CD4-positive, alpha-beta memory T cell (primary cell): ENCODE measurements around the gene SNPH. TPM values are rescaled to one million over a fixed set of nuclear protein-coding genes. Genes with fewer than 3 reads are reported as not detected.
"Not testable (repeated sequence)": the region's sequence is repeated elsewhere in the genome, so short reads cannot be mapped to it uniquely, and the experiment has no call there.

Experiments used
- CTCF ChIA-PET: fragments of 350-600 bp; sonication (Branson Sonifier 250); formaldehyde crosslinking; loops from one replicate; lab custom pipeline; 2021; ENCODE audit warnings: inconsistent platforms; ENCODE audit not compliant: partially characterized antibody; lab: Charles Lee
- POLR2A ChIA-PET: fragments of 350-600 bp; sonication (Branson Sonifier 250); formaldehyde crosslinking; loops from one replicate; lab custom pipeline; 2021; ENCODE audit not compliant: partially characterized antibody; lab: Charles Lee
- DNase-seq, 5 donors: peaks; one replicate each; pipeline versions ENCODE4 v3.0.0 to v3.0.0-alpha.2; 2020 to 2022; ENCODE audit warnings: mixed read lengths in 1 of 5
- H3K27ac ChIP-seq: one replicate; pipeline ENCODE4 v1.7.0; 2013; ENCODE audit warnings: low read depth, low read length
- H3K27me3 ChIP-seq: 2 replicates; pipeline ENCODE4 v1.7.0; 2013; ENCODE audit warnings: mild to moderate bottlenecking, low read length, moderate library complexity; ENCODE audit not compliant: insufficient read depth
- H3K36me3 ChIP-seq: 2 replicates; pipeline ENCODE4 v1.7.0; 2013; ENCODE audit warnings: mild to moderate bottlenecking, low read length, moderate library complexity; ENCODE audit not compliant: insufficient read depth
- H3K4me1 ChIP-seq: 2 replicates; pipeline ENCODE4 v1.7.0; 2013; ENCODE audit warnings: mild to moderate bottlenecking, low read length, moderate library complexity; ENCODE audit not compliant: insufficient read depth
- H3K4me3 ChIP-seq, 2 donors: one replicate each; pipeline ENCODE4 v1.7.0; 2013; ENCODE audit warnings: low read length in 2 of 2, mild to moderate bottlenecking in 1 of 2
- H3K9me3 ChIP-seq, 2 donors: one replicate each; pipeline ENCODE4 v1.7.0; 2013; ENCODE audit warnings: low read length in 2 of 2, control low read depth in 1 of 2; ENCODE audit not compliant: control insufficient read depth in 1 of 2
- H3K27ac Mint-ChIP-seq, 7 donors: one replicate each; pipeline ENCODE4 v1.8.0; 2020 to 2021; ENCODE audit warnings: mixed read lengths in 7 of 7, mild to moderate bottlenecking in 6 of 7, inconsistent platforms in 3 of 7, moderate library complexity in 3 of 7
- H3K27me3 Mint-ChIP-seq, 2 donors: one replicate each; pipeline ENCODE4 v1.8.0; 2020 to 2021; ENCODE audit warnings: mixed read lengths in 2 of 2
- H3K36me3 Mint-ChIP-seq, 2 donors: one replicate each; pipeline ENCODE4 v1.8.0; 2020 to 2021; ENCODE audit warnings: mixed read lengths in 2 of 2, inconsistent platforms in 1 of 2, mild to moderate bottlenecking in 1 of 2
- H3K4me1 Mint-ChIP-seq, 4 donors: one replicate each; pipeline ENCODE4 v1.8.0; 2020 to 2021; ENCODE audit warnings: mixed read lengths in 4 of 4, mild to moderate bottlenecking in 1 of 4
- H3K4me3 Mint-ChIP-seq, 8 donors: one replicate each; pipeline ENCODE4 v1.8.0; 2020 to 2021; ENCODE audit warnings: mixed read lengths in 8 of 8, mild to moderate bottlenecking in 7 of 8, moderate library complexity in 6 of 8, inconsistent platforms in 3 of 8
- H3K9me3 Mint-ChIP-seq, 8 donors: one replicate each; pipeline ENCODE4 v1.8.0; 2020 to 2021; ENCODE audit warnings: mixed read lengths in 8 of 8, mild to moderate bottlenecking in 5 of 8, inconsistent platforms in 3 of 8, moderate library complexity in 1 of 8
- intact Hi-C: fragments of 100-400 bp; cut with micrococcal nuclease; formaldehyde crosslinking; loops from one replicate; pipeline ENCODE4 v1.15.1; 2023
- polyA plus RNA-seq, 2 donors: library from polyadenylated mRNA; unstranded; fragments of 300-500 nt; fragmentation: Illumina TruSeq; gene quantifications; one replicate each; pipeline ENCODE4 v1.2.3, GENCODE V29; 2021
- total RNA-seq, 2 experiments: library from RNA; stranded (reverse); gene quantifications; one replicate each; pipeline ENCODE4 v1.2.3, GENCODE V29; 2021

SNPH gene
- total and polyA plus RNA-seq, 4 experiments from 2014 or later: 2.5 to 15.9 (median 10.4) TPM

GRCh38 chr20:1242530-1242929 lies 23.6 kb upstream of the SNPH start:
- ChIA-PET POLR2A (no interaction called here), CTCF (no interaction called here)
- H3K36me3 ChIP-seq: no peaks in the 10 kb centered on the region
- H3K9me3 ChIP-seq: no peaks in the 10 kb centered on the region
- no peaks in the 10 kb centered on the region for H3K9me3 Mint-ChIP-seq
- intact Hi-C loops: no loop called here
- H3K27me3 ChIP-seq: no peaks in the 10 kb centered on the region
- no peaks in the 10 kb centered on the region for H3K4me1 ChIP-seq
- no peaks in the 10 kb centered on the region for H3K36me3 Mint-ChIP-seq
- no peak overlapping the region for H3K4me3 ChIP-seq
- no peak overlapping the region for H3K4me3 Mint-ChIP-seq
- DNase-seq: no peak
- H3K4me1 Mint-ChIP-seq: peaks cover 0 to 1% (median 0%) of the 10 kb centered on the region in 4 donors
- no peak overlapping the region for H3K27ac Mint-ChIP-seq
- H3K27ac ChIP-seq: no peak overlapping the region
- peaks cover 14% of the 10 kb centered on the region in 2 donors for H3K27me3 Mint-ChIP-seq

- no peaks in the 10 kb centered on the region for H3K36me3 ChIP-seq
- Mint-ChIP-seq H3K36me3 (no peaks in the 10 kb centered on the region), H3K9me3 (no peaks in the 10 kb centered on the region), H3K4me1 (peaks cover 0 to 1% (median 0%) of the 10 kb centered on the region in 4 donors), H3K4me3 (no peak overlapping the region), H3K27ac (no peak overlapping the region), H3K27me3 (peaks cover 14% of the 10 kb centered on the region in 2 donors)
- intact Hi-C loops: no loop called here
- no peak for DNase-seq
- H3K9me3 ChIP-seq: no peaks in the 10 kb centered on the region
- no peaks in the 10 kb centered on the region for H3K27me3 ChIP-seq
- POLR2A ChIA-PET: no interaction called here
- H3K4me1 ChIP-seq: no peaks in the 10 kb centered on the region
- no peak overlapping the region for H3K27ac ChIP-seq
- CTCF ChIA-PET: no interaction called here
- H3K4me3 ChIP-seq: no peak overlapping the region
Measured at GRCh38 chr20:1245578-1245977, 20.5 kb upstream of the SNPH start.

GRCh38 chr20:1247689-1248088 lies 18.4 kb upstream of the SNPH start:
- no peaks in the 10 kb centered on the region for H3K9me3 ChIP-seq

GRCh38 chr20:1250282-1250681 lies 15.8 kb upstream of the SNPH start:
- H3K9me3 ChIP-seq, H3K36me3 ChIP-seq, H3K27me3 Mint-ChIP-seq, H3K4me3 ChIP-seq, H3K27ac Mint-ChIP-seq, POLR2A ChIA-PET, DNase-seq, H3K27me3 ChIP-seq, H3K4me3 Mint-ChIP-seq, CTCF ChIA-PET, H3K4me1 ChIP-seq, intact Hi-C loops, H3K27ac ChIP-seq, H3K9me3 Mint-ChIP-seq, H3K36me3 Mint-ChIP-seq: not testable (repeated sequence)
- peaks cover 4 to 11% (median 6%) of the 10 kb centered on the region in 4 donors for H3K4me1 Mint-ChIP-seq

More at GRCh38 chr20:1247689-1248088, 18.4 kb upstream of the SNPH start:
- Histone ChIP-seq H3K4me3 (no peak overlapping the region), H3K27me3 (no peaks in the 10 kb centered on the region), H3K4me1 (peaks cover 3% of the 10 kb centered on the region), H3K27ac (no peak overlapping the region), H3K36me3 (no peaks in the 10 kb centered on the region)
- intact Hi-C loops: no loop called here
- peaks cover 0 to 8% of the 10 kb centered on the region in 2 donors for H3K27me3 Mint-ChIP-seq
- no peak for DNase-seq
- H3K36me3 Mint-ChIP-seq: no peaks in the 10 kb centered on the region
- peaks cover 0 to 4% (median 0%) of the 10 kb centered on the region in 8 donors for H3K9me3 Mint-ChIP-seq
- H3K4me1 Mint-ChIP-seq: peaks cover 4 to 11% (median 6%) of the 10 kb centered on the region in 4 donors
- POLR2A ChIA-PET: no interaction called here
- no peak overlapping the region for H3K27ac Mint-ChIP-seq
- H3K4me3 Mint-ChIP-seq: no peak overlapping the region
- CTCF ChIA-PET: no interaction called here

- intact Hi-C loops: no loop called here
Measured at GRCh38 chr20:1252416-1252815, 13.7 kb upstream of the SNPH start.

GRCh38 chr20:1254254-1254653 lies 11.8 kb upstream of the SNPH start:
- intact Hi-C loops: no loop called here
- Histone ChIP-seq H3K27ac (no peak overlapping the region), H3K4me1 (peaks cover 3% of the 10 kb centered on the region), H3K9me3 (no peaks in the 10 kb centered on the region), H3K36me3 (no peaks in the 10 kb centered on the region), H3K27me3 (peaks cover 23% of the 10 kb centered on the region), H3K4me3 (no peak overlapping the region)
- ChIA-PET POLR2A (interaction anchor here (0.8 kb wide), 1 partner anchor 13 kb away, joined by 4 read pairs; no protein-coding TSS in a partner anchor), CTCF (interaction anchor here (1.4 kb wide), 1 partner anchor 41 kb away, joined by 4 read pairs; no protein-coding TSS in a partner anchor)
- H3K27me3 Mint-ChIP-seq: peaks cover 3 to 6% of the 10 kb centered on the region in 2 donors
- peaks cover 0 to 4% (median 0%) of the 10 kb centered on the region in 8 donors for H3K9me3 Mint-ChIP-seq
- no peak for DNase-seq
- no peaks in the 10 kb centered on the region for H3K36me3 Mint-ChIP-seq
- H3K4me1 Mint-ChIP-seq: peaks cover 4 to 11% (median 6%) of the 10 kb centered on the region in 4 donors
- no peak overlapping the region for H3K4me3 Mint-ChIP-seq
- no peak overlapping the region for H3K27ac Mint-ChIP-seq

More at GRCh38 chr20:1252416-1252815, 13.7 kb upstream of the SNPH start:
- Mint-ChIP-seq H3K27me3 (peaks cover 3 to 6% of the 10 kb centered on the region in 2 donors), H3K36me3 (no peaks in the 10 kb centered on the region), H3K4me1 (peaks cover 4 to 11% (median 6%) of the 10 kb centered on the region in 4 donors), H3K27ac (no peak overlapping the region), H3K4me3 (no peak overlapping the region), H3K9me3 (peaks cover 0 to 4% (median 0%) of the 10 kb centered on the region in 8 donors)
- no peak for DNase-seq
- Histone ChIP-seq H3K4me1 (peaks cover 3% of the 10 kb centered on the region), H3K27ac (no peak overlapping the region), H3K27me3 (peaks cover 19% of the 10 kb centered on the region), H3K4me3 (no peak overlapping the region), H3K36me3 (no peaks in the 10 kb centered on the region), H3K9me3 (no peaks in the 10 kb centered on the region)
- ChIA-PET CTCF (no interaction called here), POLR2A (no interaction called here)

GRCh38 chr20:1255675-1256074 lies 10.4 kb upstream of the SNPH start:
- CTCF ChIA-PET: no interaction called here
- Histone ChIP-seq H3K27me3 (peaks cover 23% of the 10 kb centered on the region), H3K27ac (no peak overlapping the region), H3K9me3 (no peaks in the 10 kb centered on the region), H3K4me3 (no peak overlapping the region), H3K4me1 (peaks cover 3% of the 10 kb centered on the region), H3K36me3 (no peaks in the 10 kb centered on the region)
- intact Hi-C loops: no loop called here
- DNase-seq: no peak
- Mint-ChIP-seq H3K9me3 (peaks cover 0 to 4% (median 0%) of the 10 kb centered on the region in 8 donors), H3K27me3 (peaks cover 3 to 6% of the 10 kb centered on the region in 2 donors), H3K4me3 (no peak overlapping the region), H3K27ac (no peak overlapping the region), H3K4me1 (peaks cover 4 to 11% (median 6%) of the 10 kb centered on the region in 4 donors), H3K36me3 (no peaks in the 10 kb centered on the region)
- POLR2A ChIA-PET: interaction anchor here (0.7 kb wide), 1 partner anchor 20 kb away, joined by 3 read pairs; no protein-coding TSS in a partner anchor
